Lower leg skin (tissue), 3 donors: ENCODE results near the gene NOC2L.

Experiments
- POLR2A ChIP-seq, 2 donors: fragments of 450-650 bp; IDR thresholded peaks; one replicate each; pipeline ENCODE4 v1.6.1; 2016 to 2017; ENCODE audit warnings: antibody characterized with exemption in 2 of 2, mild to moderate bottlenecking in 1 of 2, moderate library complexity in 1 of 2
- TF ChIP-seq, protein P1 (sequence below), 3 donors: fragments of 450-650 bp; IDR thresholded peaks; one replicate each; pipeline ENCODE4 v1.5.1; 2016; ENCODE audit warnings: antibody characterized with exemption in 3 of 3, mild to moderate bottlenecking in 3 of 3, moderate library complexity in 2 of 3

DNA sequence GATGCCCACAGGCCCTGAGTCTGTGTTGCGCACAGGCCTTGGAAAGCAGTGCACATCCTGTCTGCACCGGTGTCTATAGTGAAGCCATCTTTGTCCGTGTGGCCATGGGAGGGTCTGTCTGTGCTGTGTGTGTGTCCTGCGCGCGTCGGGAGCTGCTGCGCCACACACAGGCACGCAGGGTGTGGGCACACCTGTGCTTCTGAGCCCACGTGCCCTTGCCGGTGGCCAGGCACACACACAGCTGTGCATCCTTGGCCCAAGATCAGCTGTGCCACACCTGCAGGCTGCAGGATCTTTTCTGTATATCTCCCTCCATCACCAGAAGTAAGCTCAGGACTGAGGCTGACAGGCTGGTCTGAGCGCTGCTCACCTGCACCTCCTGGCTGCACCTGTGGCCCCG lies 38.5 kb downstream of the NOC2L start:
- no peak for TF ChIP-seq POLR2A (IDR thresholded peaks at IDR 0.05)
- TF ChIP-seq, protein P1, sequence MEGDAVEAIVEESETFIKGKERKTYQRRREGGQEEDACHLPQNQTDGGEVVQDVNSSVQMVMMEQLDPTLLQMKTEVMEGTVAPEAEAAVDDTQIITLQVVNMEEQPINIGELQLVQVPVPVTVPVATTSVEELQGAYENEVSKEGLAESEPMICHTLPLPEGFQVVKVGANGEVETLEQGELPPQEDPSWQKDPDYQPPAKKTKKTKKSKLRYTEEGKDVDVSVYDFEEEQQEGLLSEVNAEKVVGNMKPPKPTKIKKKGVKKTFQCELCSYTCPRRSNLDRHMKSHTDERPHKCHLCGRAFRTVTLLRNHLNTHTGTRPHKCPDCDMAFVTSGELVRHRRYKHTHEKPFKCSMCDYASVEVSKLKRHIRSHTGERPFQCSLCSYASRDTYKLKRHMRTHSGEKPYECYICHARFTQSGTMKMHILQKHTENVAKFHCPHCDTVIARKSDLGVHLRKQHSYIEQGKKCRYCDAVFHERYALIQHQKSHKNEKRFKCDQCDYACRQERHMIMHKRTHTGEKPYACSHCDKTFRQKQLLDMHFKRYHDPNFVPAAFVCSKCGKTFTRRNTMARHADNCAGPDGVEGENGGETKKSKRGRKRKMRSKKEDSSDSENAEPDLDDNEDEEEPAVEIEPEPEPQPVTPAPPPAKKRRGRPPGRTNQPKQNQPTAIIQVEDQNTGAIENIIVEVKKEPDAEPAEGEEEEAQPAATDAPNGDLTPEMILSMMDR (IDR thresholded peaks at IDR 0.05): no peak
